HG02588 (cell line): ENCODE measurements around the gene ATP9A.
"Not testable (repeated sequence)": the region's sequence is repeated elsewhere in the genome, so short reads cannot be mapped to it uniquely, and the experiment has no call there.

ENCODE experiments used
- ATAC-seq: cut with Tn5 transposase; IDR thresholded peaks from one replicate; pipeline ENCODE4 v1.9.1; 2021; ENCODE audit warnings: mild to moderate bottlenecking, moderate library complexity; ENCODE audit not compliant: unreplicated experiment

ATP9A gene

DNA sequence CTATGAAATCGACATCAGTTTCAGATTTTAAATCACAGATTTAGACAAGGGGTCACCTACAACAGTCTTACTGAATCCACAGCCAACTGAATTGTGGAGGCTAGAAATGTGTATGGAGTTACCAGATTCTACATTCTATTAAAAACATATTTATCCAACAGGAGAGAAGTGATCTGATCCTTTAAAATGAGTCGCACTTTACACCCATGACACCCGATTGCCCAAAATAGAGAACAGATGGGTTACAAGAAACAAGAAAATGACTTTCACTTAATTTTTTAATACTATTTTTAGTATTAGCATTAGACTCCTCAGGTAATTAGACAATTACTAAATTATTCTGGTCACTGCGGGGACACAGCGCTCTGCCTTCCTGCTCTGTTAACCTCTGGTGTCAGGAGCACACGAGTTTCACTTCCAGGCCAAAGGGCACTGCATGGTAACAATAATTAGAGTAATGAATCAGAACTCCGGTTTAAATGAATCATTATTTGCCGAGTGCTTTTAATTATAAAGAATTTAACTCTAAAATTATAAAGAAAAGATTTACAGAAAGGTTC is 108.6 kb downstream of the ATP9A start:
- ATAC-seq: no peak

- no peak for ATAC-seq
Observed at GRCh38 chr20:51656726-51657260, 111.4 kb downstream of the ATP9A start.

DNA sequence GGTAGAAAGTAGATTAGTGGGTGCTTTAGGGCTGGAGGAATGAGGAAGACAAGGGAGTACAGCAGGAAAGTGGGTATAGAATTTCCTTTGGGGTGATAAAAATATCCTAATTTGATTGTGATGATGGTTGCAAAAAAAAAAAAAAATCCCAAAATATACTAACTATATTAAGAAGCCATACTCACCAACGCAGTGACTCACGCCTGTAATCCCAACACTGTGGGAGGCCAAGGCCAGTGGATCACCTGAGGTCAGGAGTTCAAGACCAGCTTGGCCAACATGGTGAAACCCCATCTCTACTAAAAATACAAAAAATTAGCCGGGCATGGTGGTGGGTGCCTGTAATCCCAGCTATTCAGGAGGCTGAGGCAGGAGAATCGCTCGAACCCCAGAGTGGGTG is 112.1 kb downstream of the ATP9A start:
- not testable (repeated sequence) for ATAC-seq

- ATAC-seq: no peak
Observed at GRCh38 chr20:51654495-51654894, 113.7 kb downstream of the ATP9A start.

DNA sequence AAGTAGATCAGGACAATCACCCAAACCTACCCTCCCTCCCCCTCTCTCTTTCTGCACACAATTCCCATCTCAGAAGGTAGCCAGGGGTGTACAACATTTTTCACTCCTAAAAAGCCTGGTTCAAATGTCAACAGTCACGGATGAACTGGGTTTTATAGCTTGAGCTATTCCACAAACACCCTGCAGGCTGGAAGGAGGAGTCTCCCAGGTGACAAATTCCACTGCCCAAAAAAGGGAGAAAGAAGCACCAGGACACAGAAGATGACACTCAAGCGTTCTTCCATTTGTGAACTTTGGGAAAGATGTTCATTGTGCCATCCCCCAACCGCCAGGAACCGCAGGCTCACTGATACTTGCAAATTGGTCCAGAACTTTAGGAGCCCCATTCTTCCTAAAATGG is 114.1 kb downstream of the ATP9A start:
- no peak for ATAC-seq

- no peak for ATAC-seq
Observed at GRCh38 chr20:51653226-51653625, 115.0 kb downstream of the ATP9A start.

GRCh38 chr20:51651921-51652549 is 116.2 kb downstream of the ATP9A start:
- ATAC-seq: no peak

- ATAC-seq: no peak
Observed at GRCh38 chr20:51650685-51651134, 117.5 kb downstream of the ATP9A start.

DNA sequence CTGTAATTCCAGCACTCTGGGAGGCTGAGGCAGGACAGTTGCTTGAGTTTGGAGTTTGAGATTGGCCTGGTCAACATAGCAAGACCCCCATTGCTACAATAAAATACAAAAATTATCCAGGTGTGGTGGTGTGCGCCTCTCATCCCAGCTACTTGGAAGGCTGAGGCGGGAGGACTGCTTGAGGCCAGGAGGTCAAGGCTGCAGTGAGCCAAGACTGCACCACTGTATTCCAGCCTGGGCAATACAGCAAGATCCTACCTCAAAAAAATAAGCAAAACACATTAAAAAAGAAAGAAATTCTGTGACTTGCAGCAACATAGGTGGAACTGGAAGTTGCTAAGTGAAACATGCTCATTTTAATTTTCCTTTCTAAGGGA is 119.6 kb downstream of the ATP9A start:
- no peak for ATAC-seq

- ATAC-seq: no peak
Observed at GRCh38 chr20:51647674-51648570, 120.3 kb downstream of the ATP9A start.

DNA sequence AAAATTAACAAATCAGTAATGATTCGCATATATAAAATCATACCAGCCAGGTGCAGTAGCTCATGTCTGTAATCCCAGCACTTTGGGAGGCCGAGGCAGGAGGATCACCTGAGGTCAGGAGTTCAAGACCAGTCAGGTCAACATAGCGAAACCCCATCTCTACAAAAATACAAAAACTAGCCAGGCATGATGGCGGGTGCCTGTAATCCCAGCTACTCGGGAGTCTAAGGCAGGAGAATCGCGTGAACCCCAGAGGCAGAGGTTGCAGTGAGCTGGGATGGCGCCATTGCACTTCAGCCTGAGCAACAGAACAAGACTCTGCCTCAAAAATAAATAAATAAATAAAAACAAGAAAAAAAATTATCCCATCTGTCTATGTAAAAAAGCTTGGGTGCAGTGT is 124.4 kb downstream of the ATP9A start:
- ATAC-seq: not testable (repeated sequence)

GRCh38 chr20:51643390-51643789 is 124.8 kb downstream of the ATP9A start:
- no peak for ATAC-seq

DNA sequence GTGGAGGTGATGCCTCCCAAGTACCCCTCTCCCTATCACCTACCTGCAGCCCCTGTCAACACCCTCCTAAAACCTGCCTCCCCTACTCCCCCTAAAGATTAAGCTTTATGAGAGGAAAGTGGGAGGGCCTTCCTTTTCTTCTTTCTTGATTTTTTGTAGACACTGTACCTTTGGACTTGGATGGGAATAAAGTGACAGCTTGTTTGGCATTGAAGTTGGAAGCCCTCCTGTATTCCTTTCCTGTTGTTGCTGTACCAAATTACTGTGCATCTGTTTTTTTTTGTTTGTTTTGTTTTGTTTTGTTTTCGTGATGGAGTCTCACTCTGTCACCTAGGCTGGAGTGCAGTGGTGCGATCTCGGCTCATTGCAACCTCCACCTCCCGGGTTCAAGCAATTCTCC is 126.3 kb downstream of the ATP9A start:
- ATAC-seq: no peak

GRCh38 chr20:51640743-51641142 is 127.4 kb downstream of the ATP9A start:
- no peak for ATAC-seq

DNA sequence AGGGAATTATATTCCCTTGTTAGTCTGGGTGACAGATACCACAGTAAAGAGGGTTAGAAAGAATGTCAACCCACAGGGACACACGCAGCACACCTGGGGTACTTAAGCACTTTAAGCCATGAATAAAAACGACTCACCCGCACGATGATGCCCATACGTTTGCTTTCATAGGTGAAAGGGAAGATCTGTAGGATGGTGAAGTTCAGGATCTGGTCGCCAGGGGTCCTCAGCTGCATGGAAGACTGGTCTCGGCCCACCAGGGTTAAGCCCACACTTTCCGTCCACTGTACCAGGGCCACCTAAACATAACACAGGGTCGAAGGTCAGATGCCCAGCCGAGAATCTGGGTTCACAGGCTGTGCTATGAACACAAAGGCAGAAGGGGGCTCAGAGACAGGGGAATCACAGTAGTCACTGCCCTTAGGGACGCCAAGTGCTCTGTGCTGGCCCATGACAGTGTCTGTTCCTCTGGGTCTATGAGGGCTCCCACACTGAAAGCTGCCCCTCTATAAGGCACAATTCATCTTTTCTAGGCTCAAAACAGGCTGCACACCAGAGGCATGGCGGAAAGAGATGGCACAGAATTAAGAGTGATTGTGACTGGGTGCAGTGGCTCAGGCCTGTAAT is 128.9 kb downstream of the ATP9A start:
- no peak for ATAC-seq

GRCh38 chr20:51637241-51637640 is 130.9 kb downstream of the ATP9A start:
- no peak for ATAC-seq

- no peak for ATAC-seq
Observed at GRCh38 chr20:51636123-51636522, 132.1 kb downstream of the ATP9A start.

- no peak for ATAC-seq
Observed at GRCh38 chr20:51635680-51636079, 132.5 kb downstream of the ATP9A start.

GRCh38 chr20:51634877-51635276 is 133.3 kb downstream of the ATP9A start:
- no peak for ATAC-seq

DNA sequence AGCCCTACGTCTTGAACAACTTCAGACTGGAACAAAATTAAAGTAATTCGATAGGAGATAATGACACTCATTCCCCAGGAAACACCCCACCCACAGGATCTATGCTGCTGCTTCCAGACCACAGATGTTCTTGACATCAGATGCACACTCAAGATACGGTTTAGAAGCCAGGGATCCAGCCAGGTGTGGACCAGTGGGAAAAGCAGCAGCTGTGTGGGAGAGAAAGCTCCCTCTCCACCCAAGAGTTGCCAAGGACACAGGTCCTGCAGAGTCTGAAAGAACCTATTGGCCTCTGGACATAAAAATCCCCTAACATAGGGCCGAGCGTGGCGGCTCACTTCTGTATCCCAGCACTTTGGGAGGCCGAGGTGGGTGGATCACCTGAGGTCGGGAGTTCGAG is 133.9 kb downstream of the ATP9A start:
- no peak for ATAC-seq

DNA sequence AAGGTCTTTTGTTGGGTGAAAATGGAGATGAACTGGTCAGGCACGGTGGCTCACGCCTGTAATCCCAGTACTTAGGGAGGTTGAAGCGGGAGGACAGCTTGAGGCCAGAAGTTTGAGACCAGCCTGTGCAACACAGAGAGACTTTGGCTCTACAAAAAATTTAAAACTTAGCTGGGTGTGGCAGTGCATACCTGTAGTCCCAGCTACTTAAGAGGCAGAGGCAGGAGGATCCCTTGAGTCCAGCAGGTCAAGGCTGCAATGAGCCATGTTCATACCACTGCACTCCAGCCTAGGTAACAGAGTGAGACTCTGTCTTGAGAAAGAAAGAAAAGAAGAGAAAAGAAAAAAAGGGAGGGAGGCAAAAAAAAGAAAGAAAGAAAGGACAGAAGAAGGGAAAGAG is 134.8 kb downstream of the ATP9A start:
- no peak for ATAC-seq
